Measurements from ENCODE around the gene ADAMTS12.

DNA sequence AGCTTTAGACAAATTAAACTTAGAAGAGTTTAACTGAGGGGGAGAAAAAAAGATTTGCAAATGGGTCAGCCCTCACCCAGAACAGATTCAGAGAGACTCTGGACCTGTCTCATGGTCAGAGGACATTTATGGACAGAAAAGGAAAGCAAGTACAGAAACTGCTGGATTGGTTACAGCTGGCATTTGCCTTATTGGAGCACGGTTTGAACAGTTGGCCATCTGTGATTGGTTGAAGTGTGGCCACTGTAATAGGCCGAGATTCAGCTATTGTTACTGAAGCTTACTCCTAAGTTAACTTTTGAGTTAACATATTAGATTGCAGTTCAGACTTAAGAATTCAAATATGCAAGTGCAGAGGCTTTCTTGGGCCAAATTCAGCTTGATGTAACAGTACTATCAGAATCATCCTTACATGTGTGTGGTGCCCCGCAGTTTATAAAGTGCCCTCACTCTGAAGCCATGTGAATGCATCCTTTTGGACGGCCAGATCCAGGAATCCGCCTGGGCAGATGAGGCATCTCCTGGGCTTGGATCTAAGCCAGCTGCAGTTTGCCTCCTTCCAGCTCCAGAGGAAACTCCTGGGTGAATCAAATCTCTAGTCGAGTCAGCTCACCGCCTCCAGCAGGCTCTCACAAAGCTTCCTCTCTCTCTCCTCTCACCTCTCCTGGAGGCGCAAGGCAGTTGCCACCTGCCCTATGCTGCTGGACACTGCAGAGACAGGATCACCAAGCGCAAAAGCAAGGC is 165.2 kb downstream of the ADAMTS12 start:
- TF ChIP-seq, protein P1, sequence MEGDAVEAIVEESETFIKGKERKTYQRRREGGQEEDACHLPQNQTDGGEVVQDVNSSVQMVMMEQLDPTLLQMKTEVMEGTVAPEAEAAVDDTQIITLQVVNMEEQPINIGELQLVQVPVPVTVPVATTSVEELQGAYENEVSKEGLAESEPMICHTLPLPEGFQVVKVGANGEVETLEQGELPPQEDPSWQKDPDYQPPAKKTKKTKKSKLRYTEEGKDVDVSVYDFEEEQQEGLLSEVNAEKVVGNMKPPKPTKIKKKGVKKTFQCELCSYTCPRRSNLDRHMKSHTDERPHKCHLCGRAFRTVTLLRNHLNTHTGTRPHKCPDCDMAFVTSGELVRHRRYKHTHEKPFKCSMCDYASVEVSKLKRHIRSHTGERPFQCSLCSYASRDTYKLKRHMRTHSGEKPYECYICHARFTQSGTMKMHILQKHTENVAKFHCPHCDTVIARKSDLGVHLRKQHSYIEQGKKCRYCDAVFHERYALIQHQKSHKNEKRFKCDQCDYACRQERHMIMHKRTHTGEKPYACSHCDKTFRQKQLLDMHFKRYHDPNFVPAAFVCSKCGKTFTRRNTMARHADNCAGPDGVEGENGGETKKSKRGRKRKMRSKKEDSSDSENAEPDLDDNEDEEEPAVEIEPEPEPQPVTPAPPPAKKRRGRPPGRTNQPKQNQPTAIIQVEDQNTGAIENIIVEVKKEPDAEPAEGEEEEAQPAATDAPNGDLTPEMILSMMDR (IDR thresholded peaks at IDR 0.05), result no peak
- TF ChIP-seq POLR2AphosphoS5 (IDR thresholded peaks at IDR 0.05; ENCODE audit: low read depth, low read length) (no peak), SIN3A (IDR thresholded peaks at IDR 0.05; ENCODE audit: borderline replicate concordance, insufficient read depth, low read depth, low read length) (no peak)
